HG03135 (cell line): ENCODE data around the gene GSS.

Experiments
- ATAC-seq: cut with Tn5 transposase; IDR thresholded peaks from one replicate; pipeline ENCODE4 v1.9.1; 2021; ENCODE audit warnings: mild to moderate bottlenecking, moderate library complexity; ENCODE audit not compliant: unreplicated experiment

GSS gene

GRCh38 chr20:34947336-34947735 is 8.3 kb downstream of the GSS start:
- ATAC-seq = no peak

GRCh38 chr20:34946661-34947060 is 8.9 kb downstream of the GSS start:
- no peak for ATAC-seq

GRCh38 chr20:34945315-34946077 is 10.1 kb downstream of the GSS start:
- ATAC-seq = no peak

GRCh38 chr20:34943808-34944567 is 11.6 kb downstream of the GSS start:
- ATAC-seq = no peak

- no peak for ATAC-seq
Measured at GRCh38 chr20:34942301-34942700, 13.3 kb downstream of the GSS start.

GRCh38 chr20:34941226-34941625 is 14.4 kb downstream of the GSS start:
- ATAC-seq = no peak

- no peak for ATAC-seq
Measured at GRCh38 chr20:34940081-34940481, 15.5 kb downstream of the GSS start.

- ATAC-seq = no peak
Measured at GRCh38 chr20:34938466-34939163, 17.0 kb downstream of the GSS start.

GRCh38 chr20:34931771-34932170 is 23.8 kb downstream of the GSS start:
- ATAC-seq = no peak

- no peak for ATAC-seq
Measured at GRCh38 chr20:34928411-34928810, 27.2 kb downstream of the GSS start.

- no peak for ATAC-seq
Measured at GRCh38 chr20:34927736-34928135, 27.9 kb downstream of the GSS start.

- ATAC-seq = no peak
Measured at GRCh38 chr20:34926581-34926980, 29.0 kb downstream of the GSS start.

GRCh38 chr20:34925981-34926380 is 29.6 kb downstream of the GSS start:
- ATAC-seq = no peak

- ATAC-seq = no peak
Measured at GRCh38 chr20:34925341-34925740, 30.3 kb downstream of the GSS start.

- no peak for ATAC-seq
Measured at GRCh38 chr20:34923414-34923813, 32.2 kb downstream of the GSS start.

GRCh38 chr20:34922654-34923381 is 32.8 kb downstream of the GSS start:
- ATAC-seq = no peak

- ATAC-seq = no peak
Measured at GRCh38 chr20:34921436-34921835, 34.2 kb downstream of the GSS start.

- no peak for ATAC-seq
Measured at GRCh38 chr20:34920055-34920454, 35.6 kb downstream of the GSS start.

GRCh38 chr20:34916774-34917354 is 38.7 kb downstream of the GSS start:
- ATAC-seq = no peak

GRCh38 chr20:34915749-34916455 is 39.7 kb downstream of the GSS start:
- ATAC-seq = no peak
